GM18526 (cell line): ENCODE results near the gene LCN2.

Experiments
- POLR2A ChIP-seq: IDR thresholded peaks from 3 replicates; pipeline ENCODE4 v1.6.1; 2011; ENCODE audit not compliant: insufficient read length; ENCODE audit errors: extremely low read depth

LCN2 gene

DNA sequence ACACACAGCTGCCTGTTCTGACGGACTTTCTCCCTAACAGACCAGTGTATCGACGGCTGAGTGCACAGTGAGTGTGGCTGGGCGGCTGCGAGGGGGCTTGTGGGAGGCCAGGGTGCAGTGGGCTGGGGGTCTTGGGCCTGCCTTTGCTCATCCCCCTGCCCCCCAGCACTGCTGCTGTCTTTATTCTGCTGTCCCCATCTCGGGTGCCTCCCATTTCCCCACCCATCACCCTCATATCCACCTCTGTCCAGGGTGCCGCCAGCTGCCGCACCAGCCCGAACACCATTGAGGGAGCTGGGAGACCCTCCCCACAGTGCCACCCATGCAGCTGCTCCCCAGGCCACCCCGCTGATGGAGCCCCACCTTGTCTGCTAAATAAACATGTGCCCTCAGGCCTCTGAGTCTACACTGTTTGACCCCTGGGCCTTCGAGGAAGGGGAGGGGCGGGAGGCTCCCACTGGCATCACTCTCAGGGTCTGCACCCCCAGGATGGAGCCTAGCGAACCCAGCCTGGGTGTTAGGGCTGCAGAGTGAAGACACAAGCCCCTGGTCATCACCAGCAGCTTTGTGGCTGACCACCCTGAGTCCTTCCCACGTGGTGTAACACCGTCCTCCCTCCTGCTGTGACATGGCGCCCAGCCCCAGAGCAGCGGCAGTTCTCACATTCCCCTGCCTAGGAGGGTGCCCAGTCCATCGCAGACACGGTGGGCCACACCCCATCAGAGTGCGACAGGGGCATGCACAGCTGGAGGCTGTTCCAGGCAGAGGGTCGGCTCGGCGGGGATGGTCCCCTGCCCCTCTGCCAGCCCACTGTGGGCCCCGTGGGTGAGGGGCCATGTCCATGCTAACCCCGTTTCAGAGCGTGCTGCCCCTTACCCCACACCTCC lies 4.0 kb downstream of the LCN2 start:
- no peak for TF ChIP-seq POLR2A

DNA sequence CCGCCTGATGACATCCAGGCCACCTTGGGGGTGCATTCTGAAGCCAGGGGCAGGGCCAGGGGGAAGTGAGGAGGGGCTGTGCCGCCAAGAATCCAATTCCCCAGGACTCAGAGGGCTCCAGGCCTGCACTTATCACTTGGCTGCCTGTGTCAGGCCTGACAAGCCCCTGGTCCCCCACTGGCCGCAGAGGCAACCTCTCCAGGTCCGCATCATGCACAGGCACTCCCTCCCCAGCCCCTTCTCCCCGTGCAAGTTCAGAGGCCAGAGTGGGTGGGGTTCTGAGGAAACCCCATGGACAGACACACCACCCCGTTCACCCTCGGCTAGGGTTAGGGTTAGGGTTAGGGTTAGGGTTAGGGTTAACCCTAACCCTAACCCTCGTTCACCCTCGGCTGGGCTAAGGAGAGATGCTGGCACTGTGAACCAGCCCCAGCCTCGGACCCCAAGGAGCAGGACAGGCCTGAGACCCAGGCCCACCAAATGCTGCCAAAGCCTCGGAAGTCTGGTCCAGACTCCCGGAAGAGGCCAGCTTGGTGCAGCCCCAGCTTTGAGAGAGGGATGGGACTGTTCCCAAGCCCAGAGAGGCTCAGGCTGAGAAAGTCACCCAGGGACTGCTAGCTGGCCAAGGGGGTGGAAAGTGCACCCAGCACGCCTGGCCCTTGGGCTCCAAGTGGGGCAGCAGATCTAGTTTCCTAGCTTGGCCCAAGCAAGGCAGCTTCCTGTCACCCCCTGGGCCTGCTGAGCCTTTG lies 4.9 kb downstream of the LCN2 start:
- no peak for TF ChIP-seq POLR2A

DNA sequence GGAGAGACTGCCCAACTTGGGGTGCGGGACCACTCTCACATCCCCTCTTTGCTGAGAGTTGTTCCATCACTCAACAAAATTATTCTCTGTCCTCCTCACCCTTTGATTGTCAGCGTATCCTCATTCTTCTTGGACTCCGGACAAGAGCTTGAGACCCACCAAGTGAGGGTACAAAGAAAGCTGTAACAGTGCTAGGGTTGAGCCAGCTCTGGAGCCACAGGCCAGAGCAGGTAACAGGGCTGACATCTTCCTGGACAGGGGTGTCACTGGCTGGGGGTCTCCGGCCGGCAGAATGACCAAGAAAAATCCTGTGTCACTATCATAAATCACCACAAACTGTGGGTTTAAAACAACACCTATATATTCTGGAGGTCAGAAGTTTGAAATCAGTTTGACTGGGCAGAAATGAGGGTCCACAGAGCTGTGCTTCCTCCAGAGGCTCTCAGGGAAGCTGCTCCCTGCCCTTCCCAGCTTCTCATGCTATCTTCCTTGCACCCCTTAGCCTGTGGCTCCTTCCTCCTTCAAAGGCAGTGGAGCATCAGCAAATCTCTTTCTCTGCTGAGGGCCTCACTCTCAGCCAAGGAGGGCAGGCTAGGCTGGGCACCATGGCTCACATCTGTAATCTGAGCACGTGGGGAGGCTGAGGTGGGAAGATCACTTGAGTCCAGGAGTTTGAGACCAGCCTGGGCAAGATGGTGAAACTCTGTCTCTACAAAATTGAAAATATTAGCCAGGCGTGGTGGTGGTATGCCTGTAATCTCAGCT lies 6.7 kb downstream of the LCN2 start:
- TF ChIP-seq POLR2A: no peak

DNA sequence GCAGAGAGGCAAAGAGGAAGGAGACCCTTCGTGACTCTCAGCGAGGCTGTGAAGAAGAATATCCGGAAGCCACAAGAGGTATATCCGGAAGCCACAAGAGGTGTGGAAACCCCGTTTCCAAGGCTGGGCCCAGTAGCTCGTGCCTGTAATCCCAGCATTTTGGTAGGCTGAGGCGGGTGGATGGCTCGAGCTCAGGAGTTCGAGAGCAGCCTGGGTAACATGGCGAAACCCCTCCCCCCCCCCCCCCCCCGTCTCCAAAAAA lies 10.2 kb downstream of the LCN2 start:
- TF ChIP-seq POLR2A: no peak

DNA sequence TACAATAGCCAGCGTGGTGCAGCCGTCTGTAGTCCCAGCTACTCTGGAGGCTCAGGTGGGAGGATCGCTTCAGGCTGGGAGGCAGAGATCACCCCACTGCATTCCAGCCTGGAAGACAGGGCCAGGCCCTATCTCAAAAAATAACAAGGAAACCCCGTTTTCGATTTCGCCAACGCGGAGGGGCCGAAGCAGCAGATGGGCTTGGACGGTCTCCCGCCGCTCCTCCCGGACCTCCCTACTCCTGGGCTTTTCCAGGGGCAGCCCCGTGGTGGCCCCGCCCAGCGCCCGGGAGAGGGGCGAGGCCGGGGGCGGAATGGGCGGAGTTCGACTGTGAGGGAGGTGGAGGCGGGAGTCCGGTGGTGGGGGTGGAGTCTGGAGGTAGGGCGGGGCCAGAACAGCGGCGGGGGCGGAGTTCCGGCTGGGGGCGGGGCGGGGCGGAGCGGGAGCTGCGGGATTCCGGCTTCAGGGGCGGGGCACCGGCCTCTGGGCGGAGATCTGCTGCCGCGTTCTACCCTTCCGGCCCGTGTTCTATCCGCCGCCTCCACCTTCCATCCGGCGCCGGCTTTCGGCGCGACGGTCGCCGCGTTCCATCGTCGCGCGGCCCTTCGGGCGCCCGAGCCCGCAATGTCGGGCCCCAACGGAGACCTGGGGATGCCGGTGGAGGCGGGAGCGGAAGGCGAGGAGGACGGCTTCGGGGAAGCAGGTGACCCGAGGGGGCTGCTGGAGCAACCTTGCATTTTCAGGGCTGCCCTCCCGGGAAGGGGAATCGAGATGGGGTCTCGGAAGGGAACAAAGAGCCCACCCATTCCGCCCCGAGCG lies 10.7 kb downstream of the LCN2 start, which contains the start of gene BBLN:
TSS of gene BBLN (plus strand) at position 482 of the 819 bp plus-strand sequence. CDS start at position 625, 143 bp downstream.
- peak; percentile 90 for TF ChIP-seq POLR2A

DNA sequence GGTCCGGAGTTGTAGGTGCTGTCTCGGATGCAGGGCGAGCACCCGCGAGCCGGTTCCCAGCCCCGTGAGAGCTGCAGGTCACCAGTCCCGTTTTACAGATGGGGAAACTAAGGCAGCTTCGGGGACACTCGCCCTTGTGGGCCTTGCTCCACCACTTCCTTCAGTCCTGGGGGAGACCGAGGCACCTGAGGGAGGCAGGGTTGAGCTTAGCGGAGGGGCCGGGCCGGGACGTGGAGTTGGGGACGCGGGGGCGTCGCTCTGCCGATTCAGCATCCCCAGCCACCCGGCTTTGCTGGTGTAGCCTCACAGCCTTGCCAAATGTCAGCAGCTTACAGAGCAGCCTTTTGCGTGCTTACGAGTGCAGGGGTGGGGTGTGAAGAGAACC lies 11.3 kb downstream of the LCN2 start:
- no peak for TF ChIP-seq POLR2A

DNA sequence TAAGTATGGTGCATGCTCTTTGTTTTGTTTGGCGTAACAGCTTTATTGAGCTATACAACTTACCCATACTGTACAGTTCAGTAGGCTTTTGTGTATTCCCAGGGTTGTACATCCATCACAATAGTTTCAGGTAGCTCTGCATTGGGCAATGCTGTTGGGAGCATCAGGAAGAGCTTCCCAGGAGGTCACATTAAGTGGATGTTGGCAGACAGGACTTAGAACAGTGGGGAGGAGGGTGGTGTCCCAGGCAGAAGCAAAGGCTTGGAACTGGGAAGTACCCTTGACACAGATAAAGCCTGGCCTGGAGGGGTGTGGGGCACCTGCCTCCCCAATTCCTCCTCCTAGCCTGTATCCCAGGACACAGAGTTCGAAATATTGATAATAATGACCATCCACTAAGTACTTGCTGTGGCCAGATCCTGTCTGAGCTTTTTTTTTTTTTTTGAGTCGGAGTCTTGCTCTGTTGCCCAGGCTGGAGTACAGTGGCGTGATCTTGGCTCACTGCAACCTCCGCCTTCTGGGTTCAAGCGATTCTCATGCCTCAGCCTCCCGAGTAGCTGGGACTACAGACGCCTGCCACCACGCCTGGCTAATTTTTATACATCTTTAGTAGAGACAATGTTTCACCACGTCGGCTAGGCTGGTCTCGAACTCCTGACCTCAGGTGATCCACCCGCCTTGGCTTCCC lies 12.1 kb downstream of the LCN2 start:
- no peak for TF ChIP-seq POLR2A

DNA sequence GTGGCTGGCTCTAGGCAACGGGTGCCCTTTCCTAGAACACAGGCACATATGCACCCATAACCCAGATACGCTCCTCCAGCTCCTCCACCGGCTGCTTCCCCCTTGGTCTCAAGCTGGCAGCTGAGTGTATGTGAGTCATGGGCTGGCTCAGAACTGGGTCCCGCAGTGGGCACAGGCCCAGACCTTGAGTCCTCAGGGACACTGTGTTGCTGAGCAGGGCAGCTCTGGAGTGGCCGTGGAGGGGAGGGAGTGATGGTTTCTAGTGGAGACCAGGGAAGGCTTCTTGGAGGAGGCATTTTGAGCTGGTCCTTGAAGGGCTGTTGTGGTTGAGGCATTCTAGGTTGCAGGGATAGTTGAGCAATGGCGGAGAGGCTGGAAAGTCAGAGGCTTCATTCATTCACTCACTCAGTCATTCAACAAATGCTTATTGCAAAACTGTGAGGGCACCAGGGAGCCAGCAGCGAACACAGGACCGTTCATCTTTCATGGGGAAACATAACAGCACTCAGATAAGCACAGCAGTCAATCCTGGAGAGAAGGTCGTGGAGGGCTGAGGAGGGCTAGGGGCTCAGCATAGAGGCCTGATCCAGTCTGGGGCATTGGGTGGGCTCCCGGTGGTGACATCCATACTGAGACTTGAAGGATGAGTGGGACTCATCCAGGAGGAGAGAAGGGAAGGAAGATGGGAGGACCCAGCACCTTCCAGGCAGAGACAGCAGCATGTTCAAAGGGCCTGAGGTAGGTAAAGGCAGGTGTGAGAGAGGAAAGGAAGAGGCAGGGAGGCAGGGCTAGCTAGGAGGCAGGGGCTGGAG lies 13.2 kb downstream of the LCN2 start:
- TF ChIP-seq POLR2A: no peak

DNA sequence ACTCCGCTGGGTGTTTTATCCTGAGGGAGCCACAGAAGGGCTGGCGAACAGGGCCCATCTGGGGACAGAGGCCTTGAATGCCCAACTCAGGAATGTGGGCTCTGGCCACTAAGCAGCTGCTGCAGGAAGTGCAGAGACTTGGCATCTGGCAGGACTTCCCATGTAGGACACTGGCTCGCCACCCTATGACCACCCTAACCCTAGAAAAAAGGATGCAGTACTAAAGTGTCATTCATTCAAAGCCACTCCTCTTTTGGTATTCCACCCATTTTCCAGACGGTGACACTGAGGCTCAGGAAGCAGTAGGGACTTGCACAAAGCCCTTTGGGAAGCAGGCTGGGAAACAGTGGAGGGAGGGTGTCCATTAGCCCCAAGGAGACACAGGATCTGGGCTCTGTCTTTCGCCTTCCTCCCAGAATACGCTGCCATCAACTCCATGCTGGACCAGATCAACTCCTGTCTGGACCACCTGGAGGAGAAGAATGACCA lies 13.8 kb downstream of the LCN2 start:
- no peak for TF ChIP-seq POLR2A

DNA sequence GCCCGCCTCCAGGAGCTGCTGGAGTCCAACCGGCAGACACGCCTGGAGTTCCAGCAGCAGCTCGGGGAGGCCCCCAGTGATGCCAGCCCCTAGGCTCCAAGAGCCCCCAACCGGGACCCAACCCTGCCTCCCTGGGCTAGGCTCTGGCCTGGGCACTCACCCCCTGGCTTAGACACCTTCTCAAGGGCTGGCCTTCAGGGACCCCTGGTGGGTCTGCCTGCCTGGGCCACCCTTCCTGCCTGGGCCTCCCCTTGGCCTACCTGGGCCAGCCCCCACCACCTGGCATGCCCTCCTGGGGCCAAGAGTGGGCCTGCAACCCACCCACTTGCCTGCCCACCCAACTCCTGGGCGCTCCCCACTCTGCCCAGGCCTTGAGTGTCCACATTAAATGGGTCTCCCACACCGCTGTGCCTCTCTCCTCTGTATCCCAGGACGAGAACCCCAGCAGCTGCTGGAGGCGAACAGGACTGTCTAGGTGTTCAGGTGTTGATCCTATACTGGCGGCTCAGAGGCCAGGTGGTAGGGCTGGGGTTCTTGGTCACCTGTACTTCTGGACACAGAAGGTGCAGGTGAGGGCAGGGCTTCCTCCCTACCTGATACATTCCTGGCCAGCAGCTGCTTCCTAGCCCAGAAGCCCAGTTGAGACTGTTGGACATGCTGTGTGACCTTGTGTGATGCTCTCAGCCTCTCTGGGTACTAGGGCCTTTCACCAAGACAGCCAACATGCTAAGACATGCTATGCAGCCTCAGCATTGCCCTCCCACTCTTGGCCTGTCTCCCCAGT lies 14.5 kb downstream of the LCN2 start:
- no peak for TF ChIP-seq POLR2A

DNA sequence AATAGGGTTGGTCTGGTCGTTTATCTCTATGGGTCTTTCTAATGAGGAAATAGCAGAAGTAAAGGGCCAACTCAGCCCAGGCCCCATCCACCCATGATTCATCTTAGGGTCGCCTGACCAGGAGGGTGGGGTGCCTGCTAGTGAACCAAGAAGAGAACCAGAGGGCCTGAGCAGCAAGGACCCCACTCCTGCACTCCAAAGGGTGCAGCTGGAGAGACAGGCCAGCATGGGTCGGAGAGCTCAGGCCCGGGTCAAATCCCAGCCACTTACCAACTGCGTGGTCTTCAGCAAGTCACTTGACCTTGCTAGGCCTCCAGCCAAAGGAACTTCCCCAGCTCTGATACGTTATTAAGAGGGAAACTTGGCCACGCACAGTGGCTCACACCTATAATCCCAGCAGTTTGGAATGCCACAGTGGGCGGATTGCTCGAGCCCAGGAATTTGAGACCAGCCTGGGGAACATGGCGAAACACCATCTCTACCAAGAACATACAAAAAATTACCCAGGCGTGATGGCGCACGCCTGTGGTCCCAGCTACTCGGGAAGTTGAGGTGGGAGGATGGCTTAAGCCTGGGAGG lies 15.1 kb downstream of the LCN2 start:
- TF ChIP-seq POLR2A: no peak

DNA sequence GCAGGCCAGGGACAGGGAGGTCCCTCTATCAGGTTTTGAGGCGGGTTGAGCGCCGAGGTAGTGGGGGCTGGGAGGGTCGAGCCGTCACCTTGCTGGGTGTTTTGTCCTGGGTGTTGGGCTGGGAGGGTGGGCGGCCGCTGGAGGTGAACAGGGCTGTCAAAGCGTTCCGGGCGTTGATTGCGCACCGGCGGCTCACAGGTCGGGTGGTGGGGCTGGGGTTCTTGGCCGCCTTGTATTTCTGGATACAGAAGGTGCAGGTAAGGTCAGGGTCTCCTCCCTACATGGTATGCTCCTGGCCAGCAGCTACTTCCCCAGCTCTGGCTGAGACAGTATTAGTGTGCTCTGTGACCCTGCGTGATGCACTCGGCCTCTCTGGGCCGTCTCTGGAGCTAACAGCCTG lies 16.9 kb downstream of the LCN2 start:
- TF ChIP-seq POLR2A: no peak
